ENCODE results near the gene AUTS2.
A peak's percentile ranks its signal among the peaks of the same experiment; 100 is the strongest.

Gene AUTS2

GRCh38 chr7:70695795-70696083, 1097.5 kb downstream of the AUTS2 start:
- no peak for DNase-seq

GRCh38 chr7:70696201-70696754, 1098.0 kb downstream of the AUTS2 start:
- no peak for DNase-seq

- DNase-seq: peak; percentile 70
These were observed 1100.1 kb downstream of the AUTS2 start for GRCh38 chr7:70698219-70698832.

GRCh38 chr7:70699271-70699670, 1101.0 kb downstream of the AUTS2 start:
- no peak for DNase-seq

- DNase-seq: no peak
These were observed 1102.0 kb downstream of the AUTS2 start for GRCh38 chr7:70700055-70700940.

GRCh38 chr7:70700941-70701425, 1102.7 kb downstream of the AUTS2 start:
- DNase-seq: no peak

- DNase-seq: no peak
These were observed 1103.2 kb downstream of the AUTS2 start for GRCh38 chr7:70701477-70701876.

- no peak for DNase-seq
These were observed 1103.7 kb downstream of the AUTS2 start for GRCh38 chr7:70701991-70702390.

- no peak for DNase-seq
These were observed 1105.5 kb downstream of the AUTS2 start for GRCh38 chr7:70703785-70704184.

- DNase-seq: no peak
These were observed 1106.6 kb downstream of the AUTS2 start for GRCh38 chr7:70704831-70705346.

- DNase-seq: no peak
These were observed 1107.9 kb downstream of the AUTS2 start for GRCh38 chr7:70706204-70706603.

- no peak for DNase-seq
These were observed 1108.4 kb downstream of the AUTS2 start for GRCh38 chr7:70706698-70707097.

GRCh38 chr7:70707823-70708243, 1109.6 kb downstream of the AUTS2 start:
- DNase-seq: no peak

GRCh38 chr7:70710011-70710480, 1111.8 kb downstream of the AUTS2 start:
- DNase-seq: no peak

- DNase-seq: no peak
These were observed 1112.4 kb downstream of the AUTS2 start for GRCh38 chr7:70710651-70711050.

GRCh38 chr7:70711452-70711851, 1113.2 kb downstream of the AUTS2 start:
- DNase-seq: no peak

- no peak for DNase-seq
These were observed 1114.7 kb downstream of the AUTS2 start for GRCh38 chr7:70712942-70713341.

- no peak for DNase-seq
These were observed 1116.3 kb downstream of the AUTS2 start for GRCh38 chr7:70714506-70715038.

- DNase-seq: no peak
These were observed 1119.5 kb downstream of the AUTS2 start for GRCh38 chr7:70717553-70718329.

- peak; percentile 60 for DNase-seq
These were observed 1120.8 kb downstream of the AUTS2 start for GRCh38 chr7:70719125-70719524.

GRCh38 chr7:70720191-70720873, 1122.1 kb downstream of the AUTS2 start:
- DNase-seq: no peak

GRCh38 chr7:70721500-70721899, 1123.2 kb downstream of the AUTS2 start:
- no peak for DNase-seq
